ENCODE measurements around the gene BSND. TPM values are rescaled to one million over a fixed set of nuclear protein-coding genes. Genes with fewer than 3 reads are reported as not detected.
A peak's percentile ranks its signal among the peaks of the same experiment; 100 is the strongest.

BSND gene
- total RNA-seq, result not detected

GRCh38 chr1:54998677-54999076 lies at the start of gene BSND:
BSND (plus strand) TSS chr1:54998933; CDS start chr1:54999187, 254 bp downstream.
- no peak for TF ChIP-seq CTCF (IDR thresholded peaks at IDR 0.05)
- peak; percentile 45 for ATAC-seq (ENCODE audit: low FRiP score)
- DNase-seq (ENCODE audit: low spot score), result no peak

- TF ChIP-seq CTCF (IDR thresholded peaks at IDR 0.05), result no peak
- no peak for DNase-seq (ENCODE audit: low spot score)
- no peak for ATAC-seq (ENCODE audit: low FRiP score)
Measured at GRCh38 chr1:54949053-54949452, 49.7 kb upstream of the BSND start.

- peak; percentile 80 for ATAC-seq (ENCODE audit: low FRiP score)
- no peak for DNase-seq (ENCODE audit: low spot score)
- TF ChIP-seq CTCF (IDR thresholded peaks at IDR 0.05), result no peak
Measured at GRCh38 chr1:54950006-54950368, 48.7 kb upstream of the BSND start.

GRCh38 chr1:54950369-54951163 lies 48.2 kb upstream of the BSND start:
- ATAC-seq (ENCODE audit: low FRiP score) (peak; percentile 82), DNase-seq (ENCODE audit: low spot score) (peak; percentile 77)
- TF ChIP-seq CTCF (IDR thresholded peaks at IDR 0.05), result peak in 1 of 3 donors; percentile 55

- no peak for TF ChIP-seq CTCF (IDR thresholded peaks at IDR 0.05)
- ATAC-seq (ENCODE audit: low FRiP score), result no peak
- DNase-seq (ENCODE audit: low spot score), result no peak
Measured at GRCh38 chr1:54951810-54952226, 46.9 kb upstream of the BSND start.

- TF ChIP-seq CTCF (IDR thresholded peaks at IDR 0.05), result no peak
- DNase-seq (ENCODE audit: low spot score), result no peak
- no peak for ATAC-seq (ENCODE audit: low FRiP score)
Measured at GRCh38 chr1:54952950-54953718, 45.6 kb upstream of the BSND start.
